ENCODE results near the gene TAF11.
"Not testable (repeated sequence)": the region's sequence is repeated elsewhere in the genome, so short reads cannot be mapped to it uniquely, and the experiment has no call there.

The TAF11 gene

GRCh38 chr6:34860776-34861175 lies 27.1 kb downstream of the TAF11 start:
- no peak for ATAC-seq

GRCh38 chr6:34859951-34860350 lies 27.9 kb downstream of the TAF11 start:
- no peak for ATAC-seq

- ATAC-seq: no peak
These were observed 29.2 kb downstream of the TAF11 start for GRCh38 chr6:34858681-34859080.

DNA sequence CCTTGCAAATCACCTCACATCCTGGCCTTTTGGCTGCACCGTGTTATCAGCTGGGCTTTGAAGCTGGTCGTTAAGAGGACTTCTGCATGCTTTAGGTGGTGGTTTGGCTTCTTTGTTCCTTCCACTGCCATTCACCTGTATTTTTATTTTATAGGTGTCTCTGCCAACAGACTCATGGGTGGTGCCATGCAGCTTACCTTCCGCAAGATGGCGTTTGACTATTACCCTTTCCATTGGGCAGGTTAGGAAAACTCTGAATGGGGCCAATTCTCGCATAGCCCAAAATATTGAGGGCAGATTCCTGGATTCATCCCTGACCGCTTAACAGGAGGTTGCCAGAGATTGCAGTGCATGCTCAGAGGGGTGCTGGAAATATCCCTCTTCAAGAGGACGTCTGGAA lies 32.4 kb downstream of the TAF11 start:
- ATAC-seq: no peak

DNA sequence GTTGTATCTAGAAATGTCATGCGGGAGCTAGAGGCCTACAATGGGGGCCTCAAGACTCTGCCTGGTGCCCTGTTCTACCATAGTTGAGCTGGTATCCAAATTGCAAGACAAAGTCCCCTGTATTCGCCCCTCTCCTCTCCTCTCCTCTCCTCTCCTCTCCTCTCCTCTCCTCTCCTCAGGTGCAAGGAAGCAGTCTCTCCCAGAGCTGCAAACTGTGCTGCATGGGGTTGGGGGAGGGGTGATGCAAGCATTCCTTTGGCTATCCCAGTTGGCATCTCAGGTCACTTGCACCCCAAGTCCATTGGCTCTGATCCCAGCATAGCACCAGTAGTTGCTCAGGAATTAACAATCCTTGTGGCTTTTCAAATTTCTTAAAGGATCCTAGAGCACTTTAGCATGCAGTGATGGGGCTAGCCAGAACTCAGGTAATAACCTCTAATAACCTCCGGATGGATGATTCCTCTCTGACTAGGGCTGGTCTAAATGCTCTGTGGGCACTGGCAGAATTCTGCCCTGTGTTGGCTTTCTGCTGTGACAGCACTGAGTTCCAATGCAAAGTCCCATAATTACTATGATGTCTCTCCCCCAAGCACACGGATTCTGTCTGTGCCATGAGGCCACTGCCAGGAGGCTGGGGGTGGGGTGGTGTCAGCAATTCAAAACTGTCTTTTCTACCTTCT lies 35.3 kb downstream of the TAF11 start:
- ATAC-seq: no peak

DNA sequence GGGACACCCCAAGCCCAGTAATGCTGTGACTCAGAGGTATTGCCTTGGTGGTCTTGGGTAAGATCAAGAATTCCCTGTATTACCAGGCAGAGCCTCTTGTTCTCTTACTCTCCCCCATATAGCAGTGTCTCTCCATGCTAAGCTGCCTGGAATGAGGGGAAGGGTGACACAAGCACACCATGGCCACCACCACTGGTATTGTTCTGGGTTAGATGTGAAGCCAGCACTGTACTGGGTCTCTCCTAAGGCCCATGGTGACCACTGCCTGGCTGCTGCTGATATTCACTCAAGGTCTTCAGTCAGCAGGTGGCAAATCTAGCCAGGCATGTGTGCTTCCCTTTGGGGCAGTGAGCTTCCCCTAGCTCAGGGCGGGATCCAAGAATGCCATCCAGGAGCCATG lies 36.5 kb downstream of the TAF11 start:
- ATAC-seq: no peak

DNA sequence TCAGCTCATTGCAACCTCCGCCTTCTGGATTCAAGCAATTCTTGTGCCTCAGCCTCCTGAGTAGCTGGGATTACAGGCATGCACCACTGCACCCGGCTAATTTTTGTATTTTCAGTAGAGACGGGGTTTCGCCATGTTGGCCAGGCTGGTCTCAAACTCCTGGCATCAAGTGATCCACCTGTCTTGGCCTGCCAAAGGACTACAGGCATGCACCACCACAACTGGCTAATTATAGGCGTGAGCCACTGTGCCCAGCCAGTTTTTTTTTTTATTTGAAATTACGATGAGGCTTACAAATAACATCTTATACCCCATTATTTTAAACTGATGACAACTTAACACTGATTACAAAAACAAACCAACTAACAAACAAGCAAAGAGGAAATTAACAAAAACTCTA lies 38.8 kb downstream of the TAF11 start:
- not testable (repeated sequence) for ATAC-seq

- no peak for ATAC-seq
These were observed 48.0 kb downstream of the TAF11 start for GRCh38 chr6:34839666-34840352.

GRCh38 chr6:34837528-34837927 lies 50.3 kb downstream of the TAF11 start:
- ATAC-seq: no peak

DNA sequence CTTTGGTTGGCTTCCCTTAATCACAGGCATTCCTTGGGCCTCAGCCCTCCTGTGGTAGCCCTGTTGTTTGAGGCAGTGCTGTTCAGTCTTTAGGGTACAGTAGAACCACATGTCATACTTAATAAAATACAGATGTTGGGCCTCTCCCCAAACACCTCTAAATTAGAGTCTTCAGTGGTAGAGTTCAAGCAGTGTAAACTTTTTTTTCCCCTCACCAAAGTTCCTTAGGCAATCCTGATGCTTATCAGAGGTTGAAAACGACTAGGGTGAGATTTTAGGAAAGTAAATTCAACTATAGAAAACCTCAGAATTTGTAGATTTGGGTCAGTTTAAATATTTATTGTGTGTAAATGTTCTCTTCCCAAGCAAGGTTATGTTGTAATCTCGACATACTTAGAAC lies 51.4 kb downstream of the TAF11 start:
- ATAC-seq: no peak

GRCh38 chr6:34836008-34836407 lies 51.8 kb downstream of the TAF11 start:
- ATAC-seq: no peak

DNA sequence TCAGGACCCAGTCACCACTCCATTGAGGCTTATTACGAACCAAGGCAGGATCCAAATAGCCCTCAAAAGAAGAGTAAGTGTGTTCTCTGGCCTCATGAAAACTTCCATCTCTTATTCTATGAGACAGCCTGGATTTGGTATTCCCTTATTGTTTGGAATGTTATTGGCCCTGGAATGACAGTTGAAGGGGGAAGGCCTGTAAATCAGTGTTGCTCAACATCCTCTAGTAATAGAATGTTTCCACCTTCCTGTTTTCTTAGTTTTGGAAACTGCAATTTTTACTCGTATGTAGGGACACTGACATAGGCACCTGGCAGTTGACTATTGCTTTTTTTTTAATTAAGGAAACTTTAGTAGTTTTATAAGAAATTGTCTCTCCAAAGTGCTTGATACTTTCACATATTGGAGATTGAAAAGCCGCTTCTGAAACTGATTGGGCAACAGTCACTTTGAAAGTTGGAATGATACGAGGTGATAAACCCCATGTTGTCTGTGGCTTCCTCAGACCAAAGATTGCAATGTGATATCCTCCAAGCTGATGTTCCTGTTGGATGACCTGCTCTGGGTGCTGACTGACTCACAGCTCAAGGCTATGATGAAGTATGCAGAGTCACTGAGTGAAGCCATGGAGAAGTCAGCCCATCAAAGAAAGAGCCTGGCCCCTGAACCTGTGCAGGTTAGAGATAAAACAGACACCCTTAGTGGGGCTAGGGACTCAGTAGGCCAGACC lies 52.9 kb downstream of the TAF11 start:
- ATAC-seq: no peak

DNA sequence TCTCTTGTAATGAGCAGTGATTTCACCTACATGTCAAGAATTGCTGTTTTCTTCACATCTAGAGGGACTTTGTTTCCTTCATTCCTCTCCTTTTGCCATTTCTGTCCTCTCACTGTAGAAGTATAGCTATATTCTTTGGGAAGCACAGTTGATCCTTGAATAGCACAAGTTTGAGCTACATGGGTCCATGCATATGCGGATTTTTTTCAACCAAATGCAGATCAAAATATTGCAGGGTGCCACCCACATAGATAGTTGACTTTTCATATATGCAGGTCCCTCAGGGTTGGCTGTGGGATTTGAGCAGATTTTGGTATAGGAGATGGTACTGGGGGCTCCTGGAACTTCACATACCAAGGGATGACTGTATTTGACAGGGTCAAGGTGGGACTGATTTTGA lies 54.9 kb downstream of the TAF11 start:
- ATAC-seq: no peak

DNA sequence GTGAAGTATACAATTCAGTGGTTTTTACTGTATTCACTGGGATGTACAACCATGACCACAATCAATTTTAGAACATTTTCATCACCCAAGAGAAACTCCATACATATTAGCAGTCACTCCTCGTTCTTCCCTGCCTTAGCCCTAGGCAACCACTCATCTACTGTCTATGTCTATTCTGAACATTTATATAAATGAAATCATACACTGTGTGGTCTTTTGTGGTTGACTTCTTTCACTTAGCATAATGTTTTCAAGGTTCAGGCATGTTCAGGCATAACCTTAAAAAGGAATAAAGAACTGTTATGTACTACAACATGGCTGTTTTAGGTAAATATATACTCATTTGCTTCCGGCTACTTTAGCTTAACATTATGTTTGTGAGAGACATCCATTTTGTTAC lies 58.7 kb downstream of the TAF11 start:
- no peak for ATAC-seq

All from activated CD4-positive, CD25-positive, alpha-beta regulatory T cell treated with anti-CD3 and anti-CD28 coated beads, Interleukin-2, amount 50 U/mL, for 24 hours (primary cell).